ENCODE results near the gene HNRNPR. TPM values are rescaled to one million over a fixed set of nuclear protein-coding genes. Genes with fewer than 3 reads are reported as not detected.

The HNRNPR gene
- total and polyA plus RNA-seq, 2 donors (not counting 1 experiment from before 2014, with no cell fraction given): 59.1 to 141 TPM

DNA sequence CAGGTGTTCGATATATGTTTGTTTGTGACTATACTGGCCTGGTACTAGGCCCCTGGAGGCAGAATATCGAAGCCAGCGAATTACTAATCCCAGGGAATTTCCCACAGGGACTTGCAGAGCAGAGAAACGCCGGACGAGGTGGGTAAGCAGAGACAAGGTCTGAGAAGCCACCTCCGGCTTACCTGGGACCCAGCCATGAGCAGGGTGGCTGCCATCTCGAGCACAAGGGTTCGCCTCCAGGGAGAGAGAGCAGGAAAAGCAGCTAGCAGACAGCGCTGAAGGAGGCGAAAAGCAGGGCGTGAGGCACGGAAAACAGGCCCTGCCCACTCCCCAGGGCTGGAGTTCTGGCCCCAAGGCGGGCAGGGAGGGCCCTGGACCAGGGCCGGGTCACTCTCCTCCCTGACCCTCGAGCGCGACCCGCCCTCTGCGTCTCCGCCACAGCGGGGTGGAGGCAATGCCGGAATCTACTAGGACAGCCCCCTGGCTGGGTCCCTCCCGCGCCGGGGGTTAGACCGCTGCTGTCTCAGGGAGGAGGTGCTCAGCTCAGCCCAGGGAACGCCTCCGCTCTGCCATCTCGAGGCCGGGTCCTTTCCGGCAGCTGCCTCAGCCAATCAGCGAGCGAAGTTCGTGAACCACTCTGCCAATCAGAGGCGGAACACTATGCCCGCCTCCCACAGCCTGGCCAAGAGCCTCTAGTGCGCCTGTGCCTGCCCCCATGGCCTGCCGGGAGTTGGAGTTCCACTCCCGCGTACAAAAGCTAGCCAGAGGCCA, 23.9 kb upstream of the HNRNPR start:
- peak overlapping the region; percentile 82 for H3K9ac ChIP-seq (ENCODE audit: insufficient read depth, low read length)
- peak overlapping the region; percentile 100 for H3K4me2 ChIP-seq (ENCODE audit: extremely low read depth, insufficient read depth, low read length)
- no peaks in the 10 kb centered on the region for H3K27me3 ChIP-seq (ENCODE audit: control insufficient read depth, insufficient read depth, low read length)
- peaks cover under 1% of the 10 kb centered on the region for H3K9me3 ChIP-seq (ENCODE audit: control insufficient read depth, insufficient read depth, low read depth, low read length)
- peaks cover 20% of the 10 kb centered on the region for H3K79me2 ChIP-seq (ENCODE audit: control insufficient read depth, insufficient read depth, low read length)
- H3K36me3 ChIP-seq (ENCODE audit: control insufficient read depth, insufficient read depth, low read length): peaks cover 3% of the 10 kb centered on the region
- peak overlapping the region; percentile 99 for H2AFZ ChIP-seq (ENCODE audit: low read length)
- DNase-seq (ENCODE audit: low read depth in 2 of 2): peak; percentile 98 to 99
- H3K4me3 ChIP-seq (replicated peaks in 1 of 4; ENCODE audit: control extremely low read depth in 1 of 4, insufficient read depth in 1 of 4, low read depth in 3 of 4, low read length in 4 of 4): peak overlapping the region; percentile 90 to 100 (median 96)
- H4K20me1 ChIP-seq (ENCODE audit: control insufficient read depth, extremely low read depth, insufficient read depth, low read length): no peaks in the 10 kb centered on the region
- H3K27ac ChIP-seq (ENCODE audit: insufficient read depth, low read length): peak overlapping the region; percentile 96
- TF ChIP-seq EZH2 (IDR thresholded peaks at IDR 0.05; ENCODE audit: low read length, missing control alignments): no peak
- TF ChIP-seq, protein P1, sequence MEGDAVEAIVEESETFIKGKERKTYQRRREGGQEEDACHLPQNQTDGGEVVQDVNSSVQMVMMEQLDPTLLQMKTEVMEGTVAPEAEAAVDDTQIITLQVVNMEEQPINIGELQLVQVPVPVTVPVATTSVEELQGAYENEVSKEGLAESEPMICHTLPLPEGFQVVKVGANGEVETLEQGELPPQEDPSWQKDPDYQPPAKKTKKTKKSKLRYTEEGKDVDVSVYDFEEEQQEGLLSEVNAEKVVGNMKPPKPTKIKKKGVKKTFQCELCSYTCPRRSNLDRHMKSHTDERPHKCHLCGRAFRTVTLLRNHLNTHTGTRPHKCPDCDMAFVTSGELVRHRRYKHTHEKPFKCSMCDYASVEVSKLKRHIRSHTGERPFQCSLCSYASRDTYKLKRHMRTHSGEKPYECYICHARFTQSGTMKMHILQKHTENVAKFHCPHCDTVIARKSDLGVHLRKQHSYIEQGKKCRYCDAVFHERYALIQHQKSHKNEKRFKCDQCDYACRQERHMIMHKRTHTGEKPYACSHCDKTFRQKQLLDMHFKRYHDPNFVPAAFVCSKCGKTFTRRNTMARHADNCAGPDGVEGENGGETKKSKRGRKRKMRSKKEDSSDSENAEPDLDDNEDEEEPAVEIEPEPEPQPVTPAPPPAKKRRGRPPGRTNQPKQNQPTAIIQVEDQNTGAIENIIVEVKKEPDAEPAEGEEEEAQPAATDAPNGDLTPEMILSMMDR (conservative IDR thresholded peaks at IDR 0.05 in 1 of 2, IDR thresholded peaks at IDR 0.05 in 1 of 2; ENCODE audit: low read depth in 1 of 2, low read length in 2 of 2): no peak
- H3K4me1 ChIP-seq (ENCODE audit: control insufficient read depth, extremely low read depth, insufficient read depth, low read length): peaks cover 10% of the 10 kb centered on the region

DNA sequence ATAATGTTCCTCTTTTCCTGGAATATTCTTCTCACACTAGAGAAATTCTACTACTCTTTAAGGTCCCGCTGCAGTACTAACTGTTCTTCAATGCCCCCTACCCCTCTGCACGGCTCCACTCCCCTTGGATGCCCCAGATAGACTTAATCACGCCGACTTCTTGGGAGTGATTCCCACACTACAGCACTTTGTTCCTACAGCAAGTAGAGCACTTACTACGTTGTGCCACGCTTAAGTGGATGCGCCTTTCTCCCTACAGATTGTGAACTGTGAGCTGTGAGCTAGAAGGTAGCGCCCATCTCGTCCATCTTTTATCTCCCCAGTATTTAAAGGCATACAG, 23.3 kb upstream of the HNRNPR start:
- Histone ChIP-seq H4K20me1 (ENCODE audit: control insufficient read depth, extremely low read depth, insufficient read depth, low read length) (no peaks in the 10 kb centered on the region), H3K79me2 (ENCODE audit: control insufficient read depth, insufficient read depth, low read length) (peaks cover 20% of the 10 kb centered on the region), H3K4me2 (ENCODE audit: extremely low read depth, insufficient read depth, low read length) (peak overlapping the region; percentile 96), H3K4me1 (ENCODE audit: control insufficient read depth, extremely low read depth, insufficient read depth, low read length) (peaks cover 10% of the 10 kb centered on the region), H3K36me3 (ENCODE audit: control insufficient read depth, insufficient read depth, low read length) (peaks cover 7% of the 10 kb centered on the region), H3K9me3 (ENCODE audit: control insufficient read depth, insufficient read depth, low read depth, low read length) (peaks cover 5% of the 10 kb centered on the region), H3K27me3 (ENCODE audit: control insufficient read depth, insufficient read depth, low read length) (no peaks in the 10 kb centered on the region), H3K27ac (ENCODE audit: insufficient read depth, low read length) (peak overlapping the region; percentile 96), H3K9ac (ENCODE audit: insufficient read depth, low read length) (no peak overlapping the region), H2AFZ (ENCODE audit: low read length) (no peak overlapping the region), H3K4me3 (replicated peaks in 1 of 4; ENCODE audit: control extremely low read depth in 1 of 4, insufficient read depth in 1 of 4, low read depth in 3 of 4, low read length in 4 of 4) (peak overlapping the region; percentile 90 to 100 (median 96))
- DNase-seq (ENCODE audit: low read depth in 2 of 2): peak in 1 of 2 donors; percentile 19
- TF ChIP-seq EZH2 (IDR thresholded peaks at IDR 0.05; ENCODE audit: low read length, missing control alignments): no peak
- TF ChIP-seq, protein P1 (conservative IDR thresholded peaks at IDR 0.05 in 1 of 2, IDR thresholded peaks at IDR 0.05 in 1 of 2; ENCODE audit: low read depth in 1 of 2, low read length in 2 of 2): no peak

DNA sequence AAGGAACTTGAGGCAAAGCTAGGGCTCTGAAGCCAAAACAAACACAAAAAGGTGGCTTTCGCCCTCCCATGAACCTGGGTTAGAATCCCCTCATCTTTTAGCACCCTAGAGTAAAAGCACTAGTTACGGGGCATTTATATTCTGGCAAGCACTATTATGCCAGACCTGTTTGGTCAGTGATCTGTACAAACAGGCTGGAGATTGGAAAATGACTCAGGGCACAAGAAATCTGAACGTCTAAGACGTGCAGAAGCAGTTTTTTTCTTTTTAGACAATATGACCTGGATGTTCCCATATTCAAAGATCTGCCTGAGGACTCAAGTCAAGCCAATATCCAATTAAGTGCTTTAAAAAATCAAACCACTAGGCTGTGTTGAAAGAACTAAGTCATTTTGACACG, 22.5 kb upstream of the HNRNPR start:
- DNase-seq (ENCODE audit: low read depth in 2 of 2): peak in 1 of 2 donors; percentile 8
- no peaks in the 10 kb centered on the region for H3K27me3 ChIP-seq (ENCODE audit: control insufficient read depth, insufficient read depth, low read length)
- peaks cover 17% of the 10 kb centered on the region for H3K79me2 ChIP-seq (ENCODE audit: control insufficient read depth, insufficient read depth, low read length)
- peak overlapping the region in 1 of 4 experiments; percentile 90 for H3K4me3 ChIP-seq (replicated peaks in 1 of 4; ENCODE audit: control extremely low read depth in 1 of 4, insufficient read depth in 1 of 4, low read depth in 3 of 4, low read length in 4 of 4)
- no peaks in the 10 kb centered on the region for H4K20me1 ChIP-seq (ENCODE audit: control insufficient read depth, extremely low read depth, insufficient read depth, low read length)
- TF ChIP-seq EZH2 (IDR thresholded peaks at IDR 0.05; ENCODE audit: low read length, missing control alignments): no peak
- TF ChIP-seq, protein P1 (conservative IDR thresholded peaks at IDR 0.05 in 1 of 2, IDR thresholded peaks at IDR 0.05 in 1 of 2; ENCODE audit: low read depth in 1 of 2, low read length in 2 of 2): no peak
- H3K4me1 ChIP-seq (ENCODE audit: control insufficient read depth, extremely low read depth, insufficient read depth, low read length): peaks cover 10% of the 10 kb centered on the region
- no peak overlapping the region for H2AFZ ChIP-seq (ENCODE audit: low read length)
- H3K4me2 ChIP-seq (ENCODE audit: extremely low read depth, insufficient read depth, low read length): no peak overlapping the region
- peaks cover 11% of the 10 kb centered on the region for H3K9me3 ChIP-seq (ENCODE audit: control insufficient read depth, insufficient read depth, low read depth, low read length)
- H3K36me3 ChIP-seq (ENCODE audit: control insufficient read depth, insufficient read depth, low read length): peaks cover 12% of the 10 kb centered on the region
- H3K27ac ChIP-seq (ENCODE audit: insufficient read depth, low read length): no peak overlapping the region
- H3K9ac ChIP-seq (ENCODE audit: insufficient read depth, low read length): no peak overlapping the region

Data from fibroblast of lung (primary cell).